KOPT-K1 (cell line): ENCODE results near the gene ARHGEF3.
A peak's percentile ranks its signal among the peaks of the same experiment; 100 is the strongest.

Experiments
- H3K27ac ChIP-seq: fragments of 200-600 bp; sonication (generic); 2 replicates; pipeline ENCODE4 v1.5.1; 2016; ENCODE audit warnings: antibody characterized with exemption, mild to moderate bottlenecking, low read depth, low read length; ENCODE audit not compliant: poor library complexity, severe bottlenecking
- H3K36me3 ChIP-seq: fragments of 200-600 bp; sonication (generic); 2 replicates; pipeline ENCODE4 v1.5.1; 2017; ENCODE audit warnings: antibody characterized with exemption, mild to moderate bottlenecking, low read length, moderate library complexity; ENCODE audit not compliant: insufficient read depth
- H3K9me3 ChIP-seq: fragments of 200-600 bp; sonication (generic); 2 replicates; pipeline ENCODE4 v1.5.1; 2017; ENCODE audit warnings: antibody characterized with exemption, low read length, mild to moderate bottlenecking; ENCODE audit not compliant: insufficient read depth, poor library complexity, severe bottlenecking

The ARHGEF3 gene, protein sequence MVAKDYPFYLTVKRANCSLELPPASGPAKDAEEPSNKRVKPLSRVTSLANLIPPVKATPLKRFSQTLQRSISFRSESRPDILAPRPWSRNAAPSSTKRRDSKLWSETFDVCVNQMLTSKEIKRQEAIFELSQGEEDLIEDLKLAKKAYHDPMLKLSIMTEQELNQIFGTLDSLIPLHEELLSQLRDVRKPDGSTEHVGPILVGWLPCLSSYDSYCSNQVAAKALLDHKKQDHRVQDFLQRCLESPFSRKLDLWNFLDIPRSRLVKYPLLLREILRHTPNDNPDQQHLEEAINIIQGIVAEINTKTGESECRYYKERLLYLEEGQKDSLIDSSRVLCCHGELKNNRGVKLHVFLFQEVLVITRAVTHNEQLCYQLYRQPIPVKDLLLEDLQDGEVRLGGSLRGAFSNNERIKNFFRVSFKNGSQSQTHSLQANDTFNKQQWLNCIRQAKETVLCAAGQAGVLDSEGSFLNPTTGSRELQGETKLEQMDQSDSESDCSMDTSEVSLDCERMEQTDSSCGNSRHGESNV

GRCh38 chr3:56801662-56802377 is at the start of gene ARHGEF3:
Gene ARHGEF3, minus strand, starts transcription at chr3:56801949. Its CDS starts 151 bp downstream, at chr3:56801798.
- no peaks in the 10 kb centered on the region for H3K9me3 ChIP-seq
- peak within 1 kb of the TSS; percentile 83 for H3K27ac ChIP-seq
- no peaks in the 10 kb centered on the region for H3K36me3 ChIP-seq

DNA sequence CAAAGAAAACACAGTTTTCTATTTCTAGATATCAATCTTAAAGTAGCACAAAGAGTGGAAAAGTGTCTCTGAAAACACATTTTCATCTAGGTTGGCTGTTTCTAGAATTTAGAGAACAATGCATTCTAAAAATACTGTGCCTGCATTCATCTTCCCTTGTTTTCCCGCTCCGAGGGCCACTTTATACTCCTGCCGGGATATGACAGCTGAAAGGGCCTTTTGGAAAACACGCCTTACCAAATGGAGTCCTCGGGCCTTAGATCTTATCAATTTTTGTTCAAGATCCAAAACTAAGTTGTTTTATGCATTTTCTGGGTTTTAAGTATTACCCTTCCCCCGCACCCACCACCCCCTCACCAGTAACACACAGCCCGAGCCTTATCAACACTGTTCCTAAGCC is 47.9 kb upstream of the ARHGEF3 start:
- H3K36me3 ChIP-seq = no peaks in the 10 kb centered on the region
- H3K27ac ChIP-seq = no peak overlapping the region
- H3K9me3 ChIP-seq = peaks cover 6% of the 10 kb centered on the region

DNA sequence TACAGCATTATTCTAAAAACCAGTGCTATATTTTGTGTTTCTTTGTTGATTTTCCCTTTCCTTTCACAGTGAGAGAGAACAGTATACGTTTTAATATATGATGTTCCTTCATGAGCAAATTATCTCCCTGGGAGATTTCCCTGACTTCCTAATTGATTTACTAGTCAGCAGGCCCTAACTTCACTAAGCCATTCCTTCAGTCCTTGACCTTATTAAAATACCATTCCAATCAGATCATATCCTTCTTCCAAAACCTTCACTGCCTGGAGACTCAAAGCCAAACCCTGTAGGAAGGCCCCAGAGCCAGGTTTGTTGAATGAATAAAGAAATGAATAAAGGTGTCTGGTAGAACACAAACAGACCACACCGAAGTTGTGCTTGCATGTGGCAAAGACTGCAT is 43.8 kb upstream of the ARHGEF3 start:
- Histone ChIP-seq H3K27ac (no peak overlapping the region), H3K9me3 (peaks cover 6% of the 10 kb centered on the region), H3K36me3 (no peaks in the 10 kb centered on the region)

- Histone ChIP-seq H3K27ac (no peak overlapping the region), H3K9me3 (peaks cover 6% of the 10 kb centered on the region), H3K36me3 (no peaks in the 10 kb centered on the region)
Observed at GRCh38 chr3:56844536-56844935, 42.8 kb upstream of the ARHGEF3 start.

- H3K9me3 ChIP-seq = peaks cover 3% of the 10 kb centered on the region
- peak overlapping the region; percentile 86 for H3K27ac ChIP-seq
- H3K36me3 ChIP-seq = no peaks in the 10 kb centered on the region
Observed at GRCh38 chr3:56839784-56840715, 38.3 kb upstream of the ARHGEF3 start.

GRCh38 chr3:56838448-56838847 is 36.7 kb upstream of the ARHGEF3 start:
- H3K36me3 ChIP-seq = no peaks in the 10 kb centered on the region
- no peaks in the 10 kb centered on the region for H3K9me3 ChIP-seq
- peak overlapping the region; percentile 86 for H3K27ac ChIP-seq

DNA sequence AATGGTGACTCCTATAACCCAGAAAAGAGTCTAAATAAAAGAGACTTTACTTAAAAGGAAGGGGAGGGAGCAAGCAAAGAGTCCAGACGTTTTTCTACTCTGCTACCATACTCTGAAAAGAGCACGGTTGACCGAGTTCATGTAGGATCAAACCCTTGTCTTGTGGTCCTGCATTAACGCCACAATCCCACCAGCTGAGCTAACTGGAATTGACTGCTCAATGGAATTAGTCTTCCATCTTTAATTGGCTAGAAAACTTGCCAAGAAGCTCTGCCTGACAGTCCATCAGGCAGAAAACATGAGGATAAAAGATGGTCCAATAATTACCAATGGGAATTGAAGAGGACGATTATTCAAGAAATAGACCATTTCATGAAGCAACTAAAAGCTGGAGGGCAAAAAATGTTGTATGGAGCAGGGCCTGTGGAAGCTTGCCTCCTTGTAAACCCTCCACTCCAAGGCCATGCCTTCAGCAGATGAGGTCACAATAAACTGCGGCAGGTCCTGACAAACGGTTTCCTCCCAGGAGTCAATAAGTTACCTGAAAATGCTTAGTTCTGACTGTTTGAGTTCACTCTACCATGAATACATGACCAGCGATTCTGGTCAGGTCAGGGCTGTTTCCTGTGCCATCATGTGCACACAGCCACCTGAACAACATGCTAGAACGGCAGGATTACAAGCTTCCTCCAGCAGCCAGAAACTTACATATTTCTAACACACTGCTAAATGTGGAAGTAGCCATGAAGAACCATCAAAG is 35.6 kb upstream of the ARHGEF3 start:
- Histone ChIP-seq H3K9me3 (no peaks in the 10 kb centered on the region), H3K36me3 (no peaks in the 10 kb centered on the region), H3K27ac (peak overlapping the region; percentile 86)

DNA sequence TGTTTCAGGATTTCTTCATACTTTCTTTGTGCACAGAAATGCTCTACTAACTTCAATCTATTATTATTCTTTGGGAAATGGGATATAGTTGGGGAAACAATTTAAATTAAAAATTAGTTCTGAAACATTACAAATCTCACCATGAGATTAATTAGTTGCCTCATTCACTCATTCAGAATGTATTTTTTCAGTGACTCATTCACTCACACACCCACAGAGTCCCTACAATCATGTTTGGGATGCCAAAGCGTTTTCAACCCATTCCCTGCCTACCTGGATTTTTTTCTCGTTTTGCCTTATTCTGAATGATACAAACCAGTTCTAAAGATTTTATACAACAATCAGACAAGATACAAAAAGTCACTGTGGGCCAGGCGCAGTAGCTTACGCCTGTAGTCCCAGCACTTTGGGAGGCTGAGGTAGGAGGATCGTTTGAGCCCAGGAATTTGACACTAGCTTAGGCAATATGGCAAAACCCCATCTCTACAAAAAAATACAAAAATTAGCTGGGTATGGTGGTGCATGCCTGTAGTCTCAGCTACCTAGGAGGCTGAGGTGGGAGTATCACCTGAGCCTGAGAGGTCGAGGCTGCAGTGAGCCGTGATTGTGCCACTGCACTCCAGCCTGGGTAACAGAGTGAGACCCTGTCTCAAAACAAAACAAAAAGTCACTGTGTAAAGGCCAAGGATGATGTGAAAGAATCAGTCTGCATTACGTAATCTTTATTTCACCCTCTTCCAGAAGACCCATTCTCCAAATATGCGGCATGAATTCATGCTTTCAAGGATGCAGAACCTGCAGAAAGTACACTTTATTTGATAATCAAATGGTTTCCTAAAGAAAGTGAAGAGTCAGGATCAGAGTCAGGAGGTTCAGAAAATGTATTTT is 34.8 kb upstream of the ARHGEF3 start:
- Histone ChIP-seq H3K9me3 (no peaks in the 10 kb centered on the region), H3K36me3 (no peaks in the 10 kb centered on the region), H3K27ac (peak overlapping the region; percentile 86)

- H3K9me3 ChIP-seq = no peaks in the 10 kb centered on the region
- H3K36me3 ChIP-seq = no peaks in the 10 kb centered on the region
- H3K27ac ChIP-seq = no peak overlapping the region
Observed at GRCh38 chr3:56835650-56836227, 34.0 kb upstream of the ARHGEF3 start.

DNA sequence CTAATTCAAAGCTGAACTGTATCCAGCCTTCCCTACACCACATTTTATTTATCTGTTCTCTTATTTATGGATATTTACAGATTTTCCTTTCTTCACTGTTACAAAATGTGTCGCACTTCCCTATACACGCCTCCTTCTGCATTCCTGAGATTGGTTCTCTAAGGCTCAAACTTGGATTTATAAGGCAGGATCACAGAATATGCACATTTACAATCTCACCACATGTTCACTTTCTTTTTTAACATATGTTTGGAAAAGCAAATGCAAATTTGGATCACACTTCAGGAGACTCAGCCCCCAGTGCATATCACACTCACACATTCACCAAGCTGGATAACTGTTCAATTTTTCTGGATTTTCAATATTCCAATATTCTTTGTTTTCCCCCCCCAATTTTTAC is 31.8 kb upstream of the ARHGEF3 start:
- Histone ChIP-seq H3K36me3 (no peaks in the 10 kb centered on the region), H3K9me3 (no peaks in the 10 kb centered on the region), H3K27ac (no peak overlapping the region)

DNA sequence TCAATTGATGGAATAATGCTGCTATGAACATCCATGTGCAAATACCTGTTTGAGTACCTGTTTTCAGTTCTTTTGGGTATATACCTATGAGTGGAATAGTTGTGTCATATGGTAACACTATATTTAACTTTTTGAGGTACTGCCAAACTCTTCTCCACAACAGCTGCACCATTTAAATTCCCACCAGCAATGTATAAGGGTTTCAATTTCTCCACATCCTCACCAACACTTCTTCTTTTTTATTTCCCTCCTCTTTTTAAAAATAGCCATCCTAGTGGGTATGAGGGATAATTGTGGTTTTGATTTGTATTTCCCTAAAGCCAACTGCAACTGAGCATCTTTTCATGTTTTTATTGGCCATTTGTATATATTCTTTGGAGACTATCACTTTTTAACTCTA is 31.3 kb upstream of the ARHGEF3 start:
- Histone ChIP-seq H3K9me3 (no peaks in the 10 kb centered on the region), H3K36me3 (no peaks in the 10 kb centered on the region), H3K27ac (no peak overlapping the region)

GRCh38 chr3:56831572-56831971 is 29.8 kb upstream of the ARHGEF3 start:
- H3K36me3 ChIP-seq = no peaks in the 10 kb centered on the region
- H3K9me3 ChIP-seq = no peaks in the 10 kb centered on the region
- no peak overlapping the region for H3K27ac ChIP-seq

DNA sequence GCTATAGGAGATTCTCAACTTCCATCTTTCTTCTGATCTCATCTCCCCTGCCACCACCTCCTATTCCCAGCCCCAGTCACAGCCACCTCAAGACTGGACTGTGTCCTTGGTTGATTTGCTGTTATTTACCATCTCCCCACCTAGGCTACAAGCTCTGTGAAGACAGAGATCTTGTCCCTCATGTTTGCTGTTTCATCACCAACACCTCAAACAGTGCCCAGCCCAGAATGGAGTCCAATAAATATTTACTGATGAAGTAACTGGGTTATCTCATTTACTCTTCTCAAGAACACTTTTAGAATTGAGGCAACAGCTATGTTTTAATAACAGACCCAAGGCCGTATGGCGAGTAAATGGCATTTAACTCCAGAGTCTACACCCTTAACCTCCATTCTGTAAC is 29.1 kb upstream of the ARHGEF3 start:
- Histone ChIP-seq H3K9me3 (no peaks in the 10 kb centered on the region), H3K36me3 (no peaks in the 10 kb centered on the region), H3K27ac (no peak overlapping the region)
